Measurements from ENCODE around the gene BMPR1B. TPM values are rescaled to one million over a fixed set of nuclear protein-coding genes. Genes with fewer than 3 reads are reported as not detected.

Gene BMPR1B
- total RNA-seq, 2 experiments from 2014 or later: not detected

- H3K4me1 Mint-ChIP-seq: no peaks in the 10 kb centered on the region
- H3K9me3 Mint-ChIP-seq: no peaks in the 10 kb centered on the region
- H3K27ac Mint-ChIP-seq: no peak overlapping the region
- no peak for DNase-seq
- no peaks in the 10 kb centered on the region for H3K27me3 Mint-ChIP-seq
- H3K4me3 Mint-ChIP-seq: no peak overlapping the region
- POLR2A ChIA-PET: no interaction called here
- H3K36me3 Mint-ChIP-seq: no peaks in the 10 kb centered on the region
- no peak for ATAC-seq (ENCODE audit: low read depth)
Measured at GRCh38 chr4:94940520-94940908, 182.8 kb downstream of the BMPR1B start.

- H3K9me3 Mint-ChIP-seq: no peaks in the 10 kb centered on the region
- POLR2A ChIA-PET: no interaction called here
- no peaks in the 10 kb centered on the region for H3K27me3 Mint-ChIP-seq
- DNase-seq (no peak), ATAC-seq (ENCODE audit: low read depth) (no peak)
- no peaks in the 10 kb centered on the region for H3K4me1 Mint-ChIP-seq
- H3K36me3 Mint-ChIP-seq: no peaks in the 10 kb centered on the region
- no peak overlapping the region for H3K27ac Mint-ChIP-seq
- no peak overlapping the region for H3K4me3 Mint-ChIP-seq
Measured at GRCh38 chr4:94941706-94942105, 184.0 kb downstream of the BMPR1B start.

- Mint-ChIP-seq H3K27me3 (no peaks in the 10 kb centered on the region), H3K9me3 (no peaks in the 10 kb centered on the region), H3K4me1 (no peaks in the 10 kb centered on the region), H3K27ac (no peak overlapping the region), H3K4me3 (no peak overlapping the region), H3K36me3 (no peaks in the 10 kb centered on the region)
- ATAC-seq (ENCODE audit: low read depth) (no peak), DNase-seq (no peak)
- POLR2A ChIA-PET: no interaction called here
Measured at GRCh38 chr4:94944726-94945125, 187.0 kb downstream of the BMPR1B start.

GRCh38 chr4:94947681-94948108, 189.9 kb downstream of the BMPR1B start:
- Mint-ChIP-seq H3K4me3 (no peak overlapping the region), H3K27me3 (no peaks in the 10 kb centered on the region), H3K36me3 (no peaks in the 10 kb centered on the region), H3K27ac (no peak overlapping the region), H3K4me1 (no peaks in the 10 kb centered on the region), H3K9me3 (peaks cover 1% of the 10 kb centered on the region)
- ATAC-seq (ENCODE audit: low read depth): no peak
- no peak for DNase-seq
- POLR2A ChIA-PET: no interaction called here

- DNase-seq: no peak
- H3K36me3 Mint-ChIP-seq: no peaks in the 10 kb centered on the region
- H3K27me3 Mint-ChIP-seq: no peaks in the 10 kb centered on the region
- no peak for ATAC-seq (ENCODE audit: low read depth)
- no peak overlapping the region for H3K27ac Mint-ChIP-seq
- H3K4me3 Mint-ChIP-seq: no peak overlapping the region
- POLR2A ChIA-PET: no interaction called here
- no peaks in the 10 kb centered on the region for H3K4me1 Mint-ChIP-seq
- peaks cover 3% of the 10 kb centered on the region for H3K9me3 Mint-ChIP-seq
Measured at GRCh38 chr4:94954251-94954650, 196.5 kb downstream of the BMPR1B start.

- no peak overlapping the region for H3K4me3 Mint-ChIP-seq
- H3K4me1 Mint-ChIP-seq: no peaks in the 10 kb centered on the region
- no peak overlapping the region for H3K27ac Mint-ChIP-seq
- ATAC-seq (ENCODE audit: low read depth): no peak
- no peak for DNase-seq
- H3K9me3 Mint-ChIP-seq: peaks cover 3% of the 10 kb centered on the region
- no peaks in the 10 kb centered on the region for H3K27me3 Mint-ChIP-seq
- no peaks in the 10 kb centered on the region for H3K36me3 Mint-ChIP-seq
- POLR2A ChIA-PET: no interaction called here
Measured at GRCh38 chr4:94957030-94957429, 199.3 kb downstream of the BMPR1B start.

- POLR2A ChIA-PET: no interaction called here
- Mint-ChIP-seq H3K4me3 (no peak overlapping the region), H3K27me3 (no peaks in the 10 kb centered on the region), H3K36me3 (no peaks in the 10 kb centered on the region), H3K9me3 (no peaks in the 10 kb centered on the region), H3K27ac (no peak overlapping the region), H3K4me1 (no peaks in the 10 kb centered on the region)
- DNase-seq (no peak), ATAC-seq (ENCODE audit: low read depth) (no peak)
Measured at GRCh38 chr4:94959307-94959706, 201.6 kb downstream of the BMPR1B start.

- ATAC-seq (ENCODE audit: low read depth): no peak
- H3K9me3 Mint-ChIP-seq: no peaks in the 10 kb centered on the region
- DNase-seq: no peak
- no peaks in the 10 kb centered on the region for H3K27me3 Mint-ChIP-seq
- no peaks in the 10 kb centered on the region for H3K36me3 Mint-ChIP-seq
- H3K4me1 Mint-ChIP-seq: no peaks in the 10 kb centered on the region
- no peak overlapping the region for H3K27ac Mint-ChIP-seq
- no peak overlapping the region for H3K4me3 Mint-ChIP-seq
- POLR2A ChIA-PET: no interaction called here
Measured at GRCh38 chr4:94960708-94961107, 203.0 kb downstream of the BMPR1B start.

GRCh38 chr4:94961420-94961819, 203.7 kb downstream of the BMPR1B start:
- no peaks in the 10 kb centered on the region for H3K9me3 Mint-ChIP-seq
- H3K4me3 Mint-ChIP-seq: no peak overlapping the region
- ATAC-seq (ENCODE audit: low read depth): no peak
- POLR2A ChIA-PET: no interaction called here
- H3K4me1 Mint-ChIP-seq: no peaks in the 10 kb centered on the region
- H3K27ac Mint-ChIP-seq: no peak overlapping the region
- no peaks in the 10 kb centered on the region for H3K27me3 Mint-ChIP-seq
- no peak for DNase-seq
- H3K36me3 Mint-ChIP-seq: no peaks in the 10 kb centered on the region

GRCh38 chr4:94962484-94962883, 204.7 kb downstream of the BMPR1B start:
- H3K27ac Mint-ChIP-seq: no peak overlapping the region
- no peaks in the 10 kb centered on the region for H3K36me3 Mint-ChIP-seq
- no peak for ATAC-seq (ENCODE audit: low read depth)
- no peaks in the 10 kb centered on the region for H3K4me1 Mint-ChIP-seq
- H3K4me3 Mint-ChIP-seq: no peak overlapping the region
- POLR2A ChIA-PET: no interaction called here
- no peak for DNase-seq
- no peaks in the 10 kb centered on the region for H3K9me3 Mint-ChIP-seq
- H3K27me3 Mint-ChIP-seq: no peaks in the 10 kb centered on the region

GRCh38 chr4:94965852-94966251, 208.1 kb downstream of the BMPR1B start:
- no peak overlapping the region for H3K4me3 Mint-ChIP-seq
- H3K27me3 Mint-ChIP-seq: no peaks in the 10 kb centered on the region
- no peaks in the 10 kb centered on the region for H3K4me1 Mint-ChIP-seq
- POLR2A ChIA-PET: no interaction called here
- no peak overlapping the region for H3K27ac Mint-ChIP-seq
- DNase-seq (no peak), ATAC-seq (ENCODE audit: low read depth) (no peak)
- no peaks in the 10 kb centered on the region for H3K9me3 Mint-ChIP-seq
- no peaks in the 10 kb centered on the region for H3K36me3 Mint-ChIP-seq

GRCh38 chr4:94968493-94968892, 210.7 kb downstream of the BMPR1B start:
- ATAC-seq (ENCODE audit: low read depth): no peak
- Mint-ChIP-seq H3K4me3 (no peak overlapping the region), H3K27ac (no peak overlapping the region), H3K36me3 (no peaks in the 10 kb centered on the region), H3K27me3 (no peaks in the 10 kb centered on the region), H3K9me3 (no peaks in the 10 kb centered on the region), H3K4me1 (no peaks in the 10 kb centered on the region)
- POLR2A ChIA-PET: no interaction called here
- DNase-seq: no peak

- POLR2A ChIA-PET: no interaction called here
- Mint-ChIP-seq H3K9me3 (no peaks in the 10 kb centered on the region), H3K27me3 (no peaks in the 10 kb centered on the region), H3K27ac (no peak overlapping the region), H3K36me3 (no peaks in the 10 kb centered on the region), H3K4me1 (no peaks in the 10 kb centered on the region), H3K4me3 (no peak overlapping the region)
- DNase-seq (no peak), ATAC-seq (ENCODE audit: low read depth) (no peak)
Measured at GRCh38 chr4:94970650-94971049, 212.9 kb downstream of the BMPR1B start.

- Mint-ChIP-seq H3K9me3 (no peaks in the 10 kb centered on the region), H3K4me3 (no peak overlapping the region), H3K4me1 (no peaks in the 10 kb centered on the region), H3K27ac (no peak overlapping the region), H3K36me3 (no peaks in the 10 kb centered on the region), H3K27me3 (peaks cover 3% of the 10 kb centered on the region)
- ATAC-seq (ENCODE audit: low read depth) (no peak), DNase-seq (no peak)
- POLR2A ChIA-PET: no interaction called here
Measured at GRCh38 chr4:94974773-94975172, 217.0 kb downstream of the BMPR1B start.

GRCh38 chr4:94976371-94977011, 218.7 kb downstream of the BMPR1B start:
- Mint-ChIP-seq H3K4me3 (no peak overlapping the region), H3K36me3 (no peaks in the 10 kb centered on the region), H3K27me3 (peaks cover 3% of the 10 kb centered on the region), H3K27ac (no peak overlapping the region), H3K9me3 (no peaks in the 10 kb centered on the region), H3K4me1 (no peaks in the 10 kb centered on the region)
- POLR2A ChIA-PET: no interaction called here
- DNase-seq (no peak), ATAC-seq (ENCODE audit: low read depth) (no peak)

Data from activated naive CD8-positive, alpha-beta T cell treated with anti-CD3 and anti-CD28 coated beads, Interleukin-2, amount 10 ng/mL, durations not matched to agents 7 days and 5 days (primary cell).